ENCODE measurements around the gene CRYBG1.

- TF ChIP-seq POLR2A (IDR thresholded peaks at IDR 0.05) (no peak), CTCF (IDR thresholded peaks at IDR 0.05) (no peak)
These were observed 174.5 kb downstream of the CRYBG1 start for GRCh38 chr6:106535012-106535411.

Measured in body of pancreas (tissue), 4 donors.